ENCODE data around the gene PLD1. TPM values are rescaled to one million over a fixed set of nuclear protein-coding genes. Genes with fewer than 3 reads are reported as not detected.

Gene PLD1, protein sequence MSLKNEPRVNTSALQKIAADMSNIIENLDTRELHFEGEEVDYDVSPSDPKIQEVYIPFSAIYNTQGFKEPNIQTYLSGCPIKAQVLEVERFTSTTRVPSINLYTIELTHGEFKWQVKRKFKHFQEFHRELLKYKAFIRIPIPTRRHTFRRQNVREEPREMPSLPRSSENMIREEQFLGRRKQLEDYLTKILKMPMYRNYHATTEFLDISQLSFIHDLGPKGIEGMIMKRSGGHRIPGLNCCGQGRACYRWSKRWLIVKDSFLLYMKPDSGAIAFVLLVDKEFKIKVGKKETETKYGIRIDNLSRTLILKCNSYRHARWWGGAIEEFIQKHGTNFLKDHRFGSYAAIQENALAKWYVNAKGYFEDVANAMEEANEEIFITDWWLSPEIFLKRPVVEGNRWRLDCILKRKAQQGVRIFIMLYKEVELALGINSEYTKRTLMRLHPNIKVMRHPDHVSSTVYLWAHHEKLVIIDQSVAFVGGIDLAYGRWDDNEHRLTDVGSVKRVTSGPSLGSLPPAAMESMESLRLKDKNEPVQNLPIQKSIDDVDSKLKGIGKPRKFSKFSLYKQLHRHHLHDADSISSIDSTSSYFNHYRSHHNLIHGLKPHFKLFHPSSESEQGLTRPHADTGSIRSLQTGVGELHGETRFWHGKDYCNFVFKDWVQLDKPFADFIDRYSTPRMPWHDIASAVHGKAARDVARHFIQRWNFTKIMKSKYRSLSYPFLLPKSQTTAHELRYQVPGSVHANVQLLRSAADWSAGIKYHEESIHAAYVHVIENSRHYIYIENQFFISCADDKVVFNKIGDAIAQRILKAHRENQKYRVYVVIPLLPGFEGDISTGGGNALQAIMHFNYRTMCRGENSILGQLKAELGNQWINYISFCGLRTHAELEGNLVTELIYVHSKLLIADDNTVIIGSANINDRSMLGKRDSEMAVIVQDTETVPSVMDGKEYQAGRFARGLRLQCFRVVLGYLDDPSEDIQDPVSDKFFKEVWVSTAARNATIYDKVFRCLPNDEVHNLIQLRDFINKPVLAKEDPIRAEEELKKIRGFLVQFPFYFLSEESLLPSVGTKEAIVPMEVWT
- 8.0 to 10.9 TPM (median 8.7 TPM) in 5 replicates for total RNA-seq (2022; extraction: Qiagen RNA extraction)

DNA sequence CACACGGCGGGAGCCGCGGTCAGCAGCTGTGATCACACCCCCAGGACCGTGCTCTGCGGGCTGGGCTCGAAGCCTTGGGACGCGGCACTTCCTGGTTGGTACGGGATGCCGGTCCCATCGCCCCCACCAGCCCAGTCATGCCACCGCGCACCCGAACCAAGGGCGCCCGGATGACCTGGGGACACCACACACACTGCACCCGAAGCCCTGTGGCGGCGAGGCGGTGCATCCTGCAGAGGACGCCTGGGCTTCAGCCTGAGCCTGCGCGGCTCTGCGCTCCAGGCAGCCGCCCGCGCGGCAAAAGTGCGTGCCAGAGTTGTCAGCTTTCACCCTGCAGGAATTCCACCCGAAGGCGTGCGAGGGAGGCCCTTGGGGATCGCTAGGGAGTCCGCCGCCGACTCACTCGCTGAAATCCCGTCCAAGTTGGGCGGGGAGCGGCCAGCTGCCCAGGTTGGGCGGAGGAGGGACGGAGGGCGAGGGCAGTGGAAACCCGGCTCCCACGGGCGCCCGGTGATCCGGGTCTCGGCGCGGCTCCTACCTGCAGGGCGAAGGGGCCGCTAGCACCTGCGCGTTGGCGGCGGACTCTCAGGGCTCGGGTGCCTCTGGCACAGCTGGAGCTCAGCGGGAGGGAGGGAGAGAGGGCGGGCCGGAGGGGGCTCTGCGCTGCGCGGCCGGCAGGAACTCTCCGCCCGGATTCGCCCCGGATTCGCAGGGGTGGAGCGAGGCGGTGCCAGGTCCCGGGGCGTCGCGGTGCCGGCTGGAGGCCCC lies at the start of gene PLD1:
TSS of gene PLD1 (minus strand) at position 623 of the 768 bp plus-strand sequence. CDS start 72,432 bp downstream, outside the sequence.

DNA sequence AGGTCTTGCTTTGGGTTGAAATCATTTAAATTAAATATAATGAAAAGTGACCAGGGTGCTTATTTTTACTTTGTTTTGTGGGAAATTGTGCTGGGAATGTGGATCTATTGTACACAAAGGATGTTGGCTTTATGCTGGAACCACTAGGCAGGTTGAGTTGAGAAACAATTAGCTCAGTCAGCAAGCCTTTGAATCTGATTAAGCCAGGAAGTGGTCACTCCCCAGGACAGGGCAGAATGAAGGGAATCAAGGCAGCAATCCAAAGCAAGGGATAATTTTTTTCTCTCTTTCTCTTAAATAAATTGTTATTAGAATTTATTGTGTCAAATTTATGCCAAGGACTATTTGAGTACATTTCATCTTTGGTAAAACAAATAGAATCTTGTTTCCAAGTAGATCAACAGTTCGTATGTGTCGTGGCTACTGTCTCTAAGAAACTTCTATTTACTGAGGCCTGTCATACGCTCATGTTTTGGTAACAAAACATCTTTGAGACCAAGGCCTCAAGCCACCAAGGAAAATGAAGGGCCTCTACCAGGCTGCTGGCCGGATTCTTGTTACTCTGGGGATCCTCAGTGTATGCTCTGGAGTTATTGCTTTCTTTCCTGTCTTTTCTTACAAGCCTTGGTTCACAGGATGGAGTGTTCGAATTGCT lies 32.7 kb upstream of the PLD1 start, which contains the start of gene TMEM212:
TSS of gene TMEM212 (plus strand) at position 486 of the 655 bp plus-strand sequence. CDS start at position 521, 35 bp downstream.

Other genes starting within 250 kb of the PLD1 start
- not detected in 5 replicates for gene TMEM212, start 32.9 kb upstream of the PLD1 start, total RNA-seq (2022; extraction: Qiagen RNA extraction)
- 23.3 to 38.2 TPM (median 30.5 TPM) in 5 replicates for gene FNDC3B, start 229.1 kb upstream of the PLD1 start, total RNA-seq (2022; extraction: Qiagen RNA extraction)

Measured in A549 treated with CORT108297 at 1 μM for 4 hours (cell line).